Caco-2 (cell line): ENCODE data around the gene CYGB. TPM values are rescaled to one million over a fixed set of nuclear protein-coding genes. Genes with fewer than 3 reads are reported as not detected.
"Not testable (repeated sequence)": the region's sequence is repeated elsewhere in the genome, so short reads cannot be mapped to it uniquely, and the experiment has no call there.

Experiments
- BruUV-seq: library from RNA; stranded (reverse); fragments of 400-500 nt; replicated peaks from 2 replicates; lab custom pipeline; 2021; lab: Mats Ljungman, UMichigan
- CTCF ChIA-PET: fragments of 300-600 bp; sonication (Branson Sonifier 250); formaldehyde crosslinking; loops from one replicate; lab custom pipeline; 2022; ENCODE audit warnings: antibody characterized with exemption; lab: Charles Lee
- POLR2A ChIA-PET: fragments of 300-600 bp; sonication (Branson Sonifier 250); formaldehyde crosslinking; loops from one replicate; lab custom pipeline; 2022; ENCODE audit warnings: antibody characterized with exemption; lab: Charles Lee
- DNase-seq, 2 experiments: peaks; one replicate each; pipeline versions ENCODE4 v3.0.0 to v3.0.0-alpha.2; 2020 to 2022
- H3K27me3 ChIP-seq: replicated peaks from 2 replicates; pipeline ENCODE4 v1.6.0; 2011; ENCODE audit warnings: low read length; ENCODE audit not compliant: control insufficient read depth, insufficient read depth
- H3K36me3 ChIP-seq: 2 replicates; pipeline ENCODE4 v1.5.1; 2011; ENCODE audit warnings: low read length; ENCODE audit not compliant: control insufficient read depth, insufficient read depth
- H3K4me1 ChIP-seq: fragments of 250-450 bp; sonication (Bioruptor Pico); 2 replicates; pipeline ENCODE4 v1.5.1; 2020; ENCODE audit warnings: mild to moderate bottlenecking
- H3K4me3 ChIP-seq: 2 replicates; pipeline ENCODE4 v1.5.1; 2011; ENCODE audit warnings: low read depth, mild to moderate bottlenecking, control low read depth, low read length
- H3K9me3 ChIP-seq: fragments of 250-450 bp; sonication (Bioruptor Pico); 2 replicates; pipeline ENCODE4 v1.5.1; 2020; ENCODE audit warnings: mild to moderate bottlenecking, moderate library complexity
- H3K27ac Mint-ChIP-seq: one replicate; pipeline ENCODE4 v1.8.0; 2022; ENCODE audit warnings: mixed read lengths; ENCODE audit not compliant: unreplicated experiment
- H3K27me3 Mint-ChIP-seq: one replicate; pipeline ENCODE4 v1.8.0; 2022; ENCODE audit warnings: mixed read lengths; ENCODE audit not compliant: insufficient read depth, unreplicated experiment
- H3K36me3 Mint-ChIP-seq: one replicate; pipeline ENCODE4 v1.8.0; 2022; ENCODE audit warnings: mild to moderate bottlenecking, mixed read lengths; ENCODE audit not compliant: insufficient read depth, unreplicated experiment
- H3K4me1 Mint-ChIP-seq: one replicate; pipeline ENCODE4 v1.8.0; 2022; ENCODE audit warnings: low read depth, mixed read lengths; ENCODE audit not compliant: unreplicated experiment
- H3K4me3 Mint-ChIP-seq: one replicate; pipeline ENCODE4 v1.8.0; 2022; ENCODE audit warnings: mild to moderate bottlenecking, moderate library complexity, mixed read lengths; ENCODE audit not compliant: unreplicated experiment
- H3K9me3 Mint-ChIP-seq: one replicate; pipeline ENCODE4 v1.8.0; 2022; ENCODE audit warnings: mixed read lengths; ENCODE audit not compliant: unreplicated experiment
- intact Hi-C: fragments of 100-400 bp; cut with micrococcal nuclease; formaldehyde crosslinking; loops from one replicate; pipeline ENCODE4 v1.10.0; 2022; ENCODE audit not compliant: unreplicated experiment
- total RNA-seq: library from RNA; stranded (reverse); gene quantifications from 2 replicates; pipeline ENCODE4 v1.2.3, GENCODE V29; 2022
- TF ChIP-seq, protein P1 (sequence below), 2 experiments: fragments of 200-600 bp in 1 of 2; IDR thresholded peaks; 1 replicate in 1 of 2; 2 replicates in 1 of 2; pipeline versions ENCODE4 v1.5.1 to v1.8.0; 2011 to 2022; ENCODE audit warnings: antibody characterized with exemption in 1 of 2, control low read depth in 1 of 2, inconsistent platforms in 1 of 2, low read depth in 1 of 2, low read length in 1 of 2, mild to moderate bottlenecking in 1 of 2, moderate library complexity in 1 of 2; ENCODE audit not compliant: insufficient read depth in 1 of 2, severe bottlenecking in 1 of 2, unreplicated experiment in 1 of 2

CYGB gene
- total RNA-seq, 1 experiment from 2014 or later: 0.32 TPM

- POLR2A ChIA-PET: no interaction called here
- Histone ChIP-seq H3K4me1 (no peaks in the 10 kb centered on the region), H3K9me3 (no peaks in the 10 kb centered on the region), H3K36me3 (no peaks in the 10 kb centered on the region), H3K27me3 (no peaks in the 10 kb centered on the region), H3K4me3 (no peak overlapping the region)
- Mint-ChIP-seq H3K36me3 (no peaks in the 10 kb centered on the region), H3K4me1 (no peaks in the 10 kb centered on the region), H3K4me3 (no peak overlapping the region), H3K27ac (no peak overlapping the region), H3K27me3 (peaks cover 5% of the 10 kb centered on the region), H3K9me3 (no peaks in the 10 kb centered on the region)
- TF ChIP-seq, protein P1, sequence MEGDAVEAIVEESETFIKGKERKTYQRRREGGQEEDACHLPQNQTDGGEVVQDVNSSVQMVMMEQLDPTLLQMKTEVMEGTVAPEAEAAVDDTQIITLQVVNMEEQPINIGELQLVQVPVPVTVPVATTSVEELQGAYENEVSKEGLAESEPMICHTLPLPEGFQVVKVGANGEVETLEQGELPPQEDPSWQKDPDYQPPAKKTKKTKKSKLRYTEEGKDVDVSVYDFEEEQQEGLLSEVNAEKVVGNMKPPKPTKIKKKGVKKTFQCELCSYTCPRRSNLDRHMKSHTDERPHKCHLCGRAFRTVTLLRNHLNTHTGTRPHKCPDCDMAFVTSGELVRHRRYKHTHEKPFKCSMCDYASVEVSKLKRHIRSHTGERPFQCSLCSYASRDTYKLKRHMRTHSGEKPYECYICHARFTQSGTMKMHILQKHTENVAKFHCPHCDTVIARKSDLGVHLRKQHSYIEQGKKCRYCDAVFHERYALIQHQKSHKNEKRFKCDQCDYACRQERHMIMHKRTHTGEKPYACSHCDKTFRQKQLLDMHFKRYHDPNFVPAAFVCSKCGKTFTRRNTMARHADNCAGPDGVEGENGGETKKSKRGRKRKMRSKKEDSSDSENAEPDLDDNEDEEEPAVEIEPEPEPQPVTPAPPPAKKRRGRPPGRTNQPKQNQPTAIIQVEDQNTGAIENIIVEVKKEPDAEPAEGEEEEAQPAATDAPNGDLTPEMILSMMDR (IDR thresholded peaks at IDR 0.05; ENCODE audit: insufficient read depth in 1 of 2, low read depth in 1 of 2, low read length in 1 of 2, severe bottlenecking in 1 of 2, unreplicated experiment in 1 of 2): no peak
- CTCF ChIA-PET: interaction anchor here (0.6 to 1.3 kb wide), 3 partner anchors 54 to 374 kb away, joined by 3 to 4 read pairs (median 3); no protein-coding TSS in a partner anchor
- no peak for DNase-seq
- BruUV-seq: no TSS peak
- intact Hi-C loops: no loop called here
Measured at GRCh38 chr17:76512366-76513305, 24.9 kb downstream of the CYGB start.

DNA sequence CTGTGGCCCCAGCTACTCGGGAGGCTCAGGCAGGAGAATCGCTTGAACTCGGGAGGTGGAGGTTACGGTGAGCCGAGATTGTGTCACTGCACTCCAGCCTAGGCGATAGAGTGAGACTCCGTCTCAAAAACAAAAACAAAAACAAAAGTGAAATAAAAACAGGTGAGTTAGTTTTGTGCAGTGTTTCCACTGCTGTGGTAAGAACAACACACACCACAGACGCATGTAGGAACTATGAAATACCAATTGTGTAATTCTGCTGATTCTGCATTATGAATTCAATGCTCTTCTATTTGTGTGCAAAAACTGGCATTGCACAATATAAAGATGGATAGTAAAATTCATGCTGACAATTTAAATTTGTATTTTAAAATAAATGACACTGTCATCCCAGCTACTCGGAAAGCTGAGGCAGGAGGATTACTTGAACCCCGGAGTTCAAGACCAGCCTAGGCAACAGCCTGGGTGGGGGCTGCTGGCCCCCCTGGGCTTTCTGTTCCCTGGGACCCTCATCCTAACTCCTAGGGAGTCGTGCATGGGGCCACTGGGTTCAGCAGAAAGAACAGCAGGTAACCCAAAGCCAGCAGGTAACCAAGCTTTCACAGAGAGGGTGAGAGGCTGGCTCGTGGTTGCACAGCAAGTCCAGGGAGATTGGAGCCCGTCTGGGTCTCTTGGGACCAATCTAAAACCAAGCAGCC, 25.7 kb downstream of the CYGB start:
- POLR2A ChIA-PET: no interaction called here
- no peaks in the 10 kb centered on the region for H3K9me3 ChIP-seq
- Mint-ChIP-seq H3K4me1 (no peaks in the 10 kb centered on the region), H3K27ac (no peak overlapping the region), H3K4me3 (no peak overlapping the region), H3K9me3 (no peaks in the 10 kb centered on the region), H3K27me3 (peaks cover 5% of the 10 kb centered on the region), H3K36me3 (no peaks in the 10 kb centered on the region)
- intact Hi-C loops: no loop called here
- CTCF ChIA-PET: interaction anchor here (0.6 to 1.3 kb wide), 3 partner anchors 53 to 373 kb away, joined by 3 to 4 read pairs (median 3); no protein-coding TSS in a partner anchor
- H3K4me1 ChIP-seq: 0 out of 2 replicates have a peak, but pooled peaks cover 2% of the 10 kb centered on the region
- H3K4me3 ChIP-seq: no peak overlapping the region
- TF ChIP-seq, protein P1 (IDR thresholded peaks at IDR 0.05; ENCODE audit: insufficient read depth in 1 of 2, low read depth in 1 of 2, low read length in 1 of 2, severe bottlenecking in 1 of 2, unreplicated experiment in 1 of 2): no peak
- BruUV-seq: no TSS peak
- H3K27me3 ChIP-seq: no peaks in the 10 kb centered on the region
- no peaks in the 10 kb centered on the region for H3K36me3 ChIP-seq
- DNase-seq: no peak

- Mint-ChIP-seq H3K4me1 (no peaks in the 10 kb centered on the region), H3K4me3 (no peak overlapping the region), H3K36me3 (no peaks in the 10 kb centered on the region), H3K9me3 (no peaks in the 10 kb centered on the region), H3K27me3 (peaks cover 5% of the 10 kb centered on the region), H3K27ac (no peak overlapping the region)
- ChIA-PET POLR2A (no interaction called here), CTCF (interaction anchor here (0.7 to 1.1 kb wide), 2 partner anchors 52 to 79 kb away, joined by 4 to 6 read pairs; no protein-coding TSS in a partner anchor)
- Histone ChIP-seq H3K4me3 (no peak overlapping the region), H3K9me3 (no peaks in the 10 kb centered on the region), H3K27me3 (no peaks in the 10 kb centered on the region), H3K36me3 (no peaks in the 10 kb centered on the region), H3K4me1 (peaks cover 10% of the 10 kb centered on the region; the same call in 1 of the 2 replicates)
- no TSS peak for BruUV-seq
- TF ChIP-seq, protein P1 (IDR thresholded peaks at IDR 0.05; ENCODE audit: insufficient read depth in 1 of 2, low read depth in 1 of 2, low read length in 1 of 2, severe bottlenecking in 1 of 2, unreplicated experiment in 1 of 2): no peak
- intact Hi-C loops: no loop called here
- DNase-seq: no peak
Measured at GRCh38 chr17:76510831-76511244, 26.7 kb downstream of the CYGB start.

DNA sequence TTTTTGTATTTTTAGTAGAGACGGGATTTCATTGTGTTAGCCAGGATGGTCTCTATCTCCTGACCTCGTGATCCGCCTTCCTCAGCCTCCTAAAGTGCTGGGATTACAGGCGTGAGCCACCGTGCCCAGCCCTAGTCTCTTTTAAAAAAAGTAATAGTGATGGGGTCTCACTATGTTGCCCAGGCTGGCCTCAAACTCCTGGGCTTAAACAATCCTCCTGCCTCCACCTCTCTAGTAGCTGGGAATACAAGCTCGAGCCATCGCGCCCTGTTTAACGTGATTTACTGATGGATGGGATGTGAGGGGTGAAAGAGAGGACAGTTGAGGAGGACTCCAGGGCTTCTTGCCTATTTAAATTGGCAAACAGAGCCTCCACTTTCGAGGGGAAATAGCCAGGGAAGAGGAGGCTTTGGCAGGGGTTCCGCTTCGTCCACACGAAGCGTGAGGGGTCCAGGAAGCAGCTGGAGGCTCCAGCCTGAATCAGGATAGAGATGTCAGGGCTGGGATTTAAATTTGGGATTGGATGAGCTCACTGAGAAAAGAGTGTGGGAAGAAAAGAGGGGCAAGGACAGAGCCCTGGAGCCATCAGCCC, 28.9 kb downstream of the CYGB start:
- H3K4me1 Mint-ChIP-seq, POLR2A ChIA-PET, BruUV-seq, H3K36me3 Mint-ChIP-seq, DNase-seq, H3K27me3 ChIP-seq, H3K36me3 ChIP-seq, H3K4me1 ChIP-seq, H3K9me3 Mint-ChIP-seq, H3K4me3 ChIP-seq, H3K4me3 Mint-ChIP-seq, H3K27ac Mint-ChIP-seq, H3K27me3 Mint-ChIP-seq, H3K9me3 ChIP-seq: not testable (repeated sequence)
- intact Hi-C loops: loop anchor here (5.0 kb wide), 1 partner anchor 39 kb away; no protein-coding TSS in a partner anchor
- CTCF ChIA-PET: interaction anchor here (0.7 to 1.8 kb wide), 5 partner anchors 16 to 123 kb away, joined by 3 to 11 read pairs (median 5); partner anchors contain the start of gene AANAT
